Fibroblast of skin of right biceps (primary cell): ENCODE measurements around the gene NDUFS5.
"Not testable (repeated sequence)": the region's sequence is repeated elsewhere in the genome, so short reads cannot be mapped to it uniquely, and the experiment has no call there.

Experiments
- DNase-seq: peaks from one replicate; pipeline ENCODE4 v3.0.0-alpha.2; 2013

Gene NDUFS5

DNA sequence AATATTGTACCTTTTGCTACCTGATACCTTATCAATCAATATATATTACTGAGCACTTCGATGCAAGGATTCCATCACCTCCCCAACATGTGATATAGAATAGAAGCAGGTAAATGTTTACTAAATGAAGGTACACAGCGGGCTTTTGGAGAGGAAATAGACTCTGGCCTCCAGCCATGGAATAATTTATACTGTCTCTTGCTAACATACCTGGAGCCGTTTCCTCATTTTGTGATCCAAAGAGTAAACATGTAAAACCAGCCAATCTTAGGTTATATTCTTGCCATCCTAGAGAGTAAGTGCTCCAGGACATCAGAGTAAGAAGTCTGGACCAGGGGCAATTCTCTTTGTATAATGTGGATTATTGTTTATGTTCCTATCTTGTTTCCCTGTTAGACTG is 39.4 kb downstream of the NDUFS5 start:
- no peak for DNase-seq

GRCh38 chr1:39068227-39068626 is 42.1 kb downstream of the NDUFS5 start:
- DNase-seq, result not testable (repeated sequence)

GRCh38 chr1:39071557-39071956 is 45.4 kb downstream of the NDUFS5 start:
- not testable (repeated sequence) for DNase-seq

DNA sequence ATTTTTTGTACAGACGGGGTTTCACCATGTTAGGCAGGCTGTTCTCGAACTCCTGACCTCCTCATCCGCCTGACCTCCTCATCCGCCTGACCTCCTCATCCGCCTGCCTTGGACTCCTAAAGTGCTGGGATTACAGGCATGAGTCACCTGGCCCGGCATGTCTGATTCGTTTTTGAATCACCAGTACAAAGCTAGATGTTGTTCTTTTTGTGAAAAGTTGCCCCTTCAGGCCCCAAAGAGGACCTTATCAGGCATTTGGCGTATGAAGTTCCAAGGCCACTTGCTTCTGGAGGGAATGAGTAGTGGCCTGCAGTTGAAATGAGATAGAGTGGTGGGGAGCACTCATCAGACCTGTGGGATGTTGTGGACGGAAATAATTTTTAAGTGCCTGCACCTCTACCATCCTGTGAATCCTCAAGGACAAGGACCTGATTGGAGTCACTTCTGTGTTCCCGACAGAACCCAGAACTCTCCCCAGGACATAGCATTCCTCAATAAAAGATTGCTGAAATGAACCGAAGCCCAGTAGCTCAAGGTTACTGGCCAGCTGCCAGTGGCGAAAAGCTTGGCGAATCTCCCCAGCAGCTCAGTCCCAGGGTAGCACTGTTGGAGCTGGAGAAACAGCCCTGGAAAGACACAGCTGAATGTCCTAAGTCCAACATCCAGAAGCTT is 50.1 kb downstream of the NDUFS5 start:
- peak; percentile 57 for DNase-seq

DNA sequence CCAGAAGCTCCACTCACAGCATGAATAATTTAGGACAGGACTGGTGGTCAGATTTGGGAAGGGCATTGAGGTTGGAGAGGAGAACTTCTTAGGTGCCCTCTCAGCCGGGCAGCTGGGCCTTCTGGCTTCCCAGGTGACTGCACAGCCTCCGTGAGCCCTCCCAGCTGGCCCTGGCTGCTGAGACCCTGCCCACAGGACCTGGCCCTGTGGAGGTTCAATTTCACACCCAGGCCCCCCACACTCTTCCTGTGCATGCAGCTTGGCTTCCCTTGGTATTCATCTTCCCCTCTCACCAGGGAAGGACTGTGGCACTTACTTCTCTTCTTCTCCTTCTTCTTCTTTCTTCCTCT is 50.6 kb downstream of the NDUFS5 start:
- no peak for DNase-seq

DNA sequence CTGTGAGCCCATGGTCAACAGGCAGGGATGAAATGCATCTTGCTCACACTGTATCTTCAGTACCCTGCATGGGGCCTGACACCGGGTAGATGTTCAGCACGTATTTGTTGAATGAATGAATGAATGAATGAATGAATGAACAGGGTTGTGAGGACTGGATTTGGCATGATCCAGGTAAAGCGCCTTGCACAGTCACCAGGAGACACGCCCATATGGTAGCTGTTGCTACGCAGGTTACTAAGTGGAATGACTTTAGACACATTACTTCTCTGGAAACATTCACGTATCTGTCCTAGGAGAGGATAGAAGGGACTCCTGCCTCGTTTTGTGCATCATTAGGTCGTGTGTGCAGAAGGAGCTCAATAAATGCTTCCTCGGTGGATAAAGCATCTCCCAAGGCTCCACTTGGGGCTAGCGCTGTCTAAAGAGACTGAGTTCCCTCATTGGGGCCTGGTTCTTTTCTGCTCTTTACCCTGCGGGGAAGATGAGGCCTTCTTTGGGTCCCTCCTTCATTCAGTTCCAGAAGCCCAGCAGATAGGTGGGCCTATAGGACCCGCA is 54.2 kb downstream of the NDUFS5 start:
- no peak for DNase-seq

- DNase-seq, result no peak
Measured at GRCh38 chr1:39080831-39081270, 54.7 kb downstream of the NDUFS5 start.

GRCh38 chr1:39081271-39082009 is 55.3 kb downstream of the NDUFS5 start:
- DNase-seq, result no peak

GRCh38 chr1:39082010-39082799 is 56.1 kb downstream of the NDUFS5 start:
- no peak for DNase-seq

- DNase-seq, result no peak
Measured at GRCh38 chr1:39082811-39083576, 56.8 kb downstream of the NDUFS5 start.

GRCh38 chr1:39084191-39084590 is 58.0 kb downstream of the NDUFS5 start:
- DNase-seq, result no peak
